ENCODE results near the gene RHD.
"Not testable (repeated sequence)": the region's sequence is repeated elsewhere in the genome, so short reads cannot be mapped to it uniquely, and the experiment has no call there.

DNA sequence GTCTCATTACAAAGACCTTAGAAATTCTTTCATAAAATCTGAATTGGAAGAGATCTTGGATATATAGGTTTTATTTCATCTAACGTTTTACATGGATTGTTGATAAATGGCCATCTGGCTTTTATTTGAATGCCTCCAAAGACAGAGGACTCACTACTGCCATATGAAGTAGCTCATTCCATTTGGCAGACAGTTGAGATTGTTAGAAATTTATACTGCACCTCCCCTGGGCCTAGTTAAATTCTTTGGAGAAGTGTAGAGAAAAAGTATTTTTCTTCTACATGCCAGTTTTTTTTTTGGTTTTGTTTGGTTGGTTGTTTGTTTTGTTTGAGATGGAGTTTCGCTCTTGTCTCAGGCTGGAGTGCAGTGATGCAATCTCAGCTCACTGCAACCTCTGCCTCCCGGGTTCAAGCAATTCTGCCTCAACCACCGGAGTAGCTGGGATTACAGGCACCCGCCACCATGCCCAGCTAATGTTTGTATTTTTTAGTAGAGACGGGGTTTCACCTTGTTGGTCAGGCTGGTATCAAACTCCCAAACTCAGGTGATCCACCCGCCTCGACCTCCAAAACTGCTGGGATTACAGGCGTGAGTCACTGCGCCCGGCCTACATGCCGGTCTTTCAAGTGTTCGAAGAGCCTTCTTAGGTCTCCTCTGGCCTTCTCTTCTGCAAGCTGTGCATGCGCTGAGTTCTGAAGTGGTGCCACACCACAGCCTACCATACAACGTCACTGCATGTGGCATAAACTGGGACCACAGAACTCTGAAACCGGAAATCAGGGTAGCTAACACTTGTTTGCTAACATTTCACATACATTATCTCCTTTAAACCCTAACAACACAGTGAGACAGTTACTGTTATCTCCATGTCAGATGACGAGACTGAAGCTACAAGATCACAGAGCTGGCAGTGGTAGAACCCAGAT, 90.6 kb downstream of the RHD start:
- not testable (repeated sequence) for TF ChIP-seq POLR2AphosphoS5 (IDR thresholded peaks at IDR 0.05; ENCODE audit: low read depth, low read length); MEF2A (IDR thresholded peaks at IDR 0.05; ENCODE audit: borderline replicate concordance, low read depth); TAF1 (IDR thresholded peaks at IDR 0.05; ENCODE audit: borderline replicate concordance, low read depth, low read length); RFX5 (IDR thresholded peaks at IDR 0.05; ENCODE audit: low read length)
- TF ChIP-seq, protein P1, sequence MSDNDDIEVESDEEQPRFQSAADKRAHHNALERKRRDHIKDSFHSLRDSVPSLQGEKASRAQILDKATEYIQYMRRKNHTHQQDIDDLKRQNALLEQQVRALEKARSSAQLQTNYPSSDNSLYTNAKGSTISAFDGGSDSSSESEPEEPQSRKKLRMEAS (IDR thresholded peaks at IDR 0.05; ENCODE audit: low read depth) = not testable (repeated sequence)
- TF ChIP-seq, protein P2, sequence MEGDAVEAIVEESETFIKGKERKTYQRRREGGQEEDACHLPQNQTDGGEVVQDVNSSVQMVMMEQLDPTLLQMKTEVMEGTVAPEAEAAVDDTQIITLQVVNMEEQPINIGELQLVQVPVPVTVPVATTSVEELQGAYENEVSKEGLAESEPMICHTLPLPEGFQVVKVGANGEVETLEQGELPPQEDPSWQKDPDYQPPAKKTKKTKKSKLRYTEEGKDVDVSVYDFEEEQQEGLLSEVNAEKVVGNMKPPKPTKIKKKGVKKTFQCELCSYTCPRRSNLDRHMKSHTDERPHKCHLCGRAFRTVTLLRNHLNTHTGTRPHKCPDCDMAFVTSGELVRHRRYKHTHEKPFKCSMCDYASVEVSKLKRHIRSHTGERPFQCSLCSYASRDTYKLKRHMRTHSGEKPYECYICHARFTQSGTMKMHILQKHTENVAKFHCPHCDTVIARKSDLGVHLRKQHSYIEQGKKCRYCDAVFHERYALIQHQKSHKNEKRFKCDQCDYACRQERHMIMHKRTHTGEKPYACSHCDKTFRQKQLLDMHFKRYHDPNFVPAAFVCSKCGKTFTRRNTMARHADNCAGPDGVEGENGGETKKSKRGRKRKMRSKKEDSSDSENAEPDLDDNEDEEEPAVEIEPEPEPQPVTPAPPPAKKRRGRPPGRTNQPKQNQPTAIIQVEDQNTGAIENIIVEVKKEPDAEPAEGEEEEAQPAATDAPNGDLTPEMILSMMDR (IDR thresholded peaks at IDR 0.05) = not testable (repeated sequence)

All from SK-N-SH (cell line).